Measurements from ENCODE around the gene OPN4.

DNA sequence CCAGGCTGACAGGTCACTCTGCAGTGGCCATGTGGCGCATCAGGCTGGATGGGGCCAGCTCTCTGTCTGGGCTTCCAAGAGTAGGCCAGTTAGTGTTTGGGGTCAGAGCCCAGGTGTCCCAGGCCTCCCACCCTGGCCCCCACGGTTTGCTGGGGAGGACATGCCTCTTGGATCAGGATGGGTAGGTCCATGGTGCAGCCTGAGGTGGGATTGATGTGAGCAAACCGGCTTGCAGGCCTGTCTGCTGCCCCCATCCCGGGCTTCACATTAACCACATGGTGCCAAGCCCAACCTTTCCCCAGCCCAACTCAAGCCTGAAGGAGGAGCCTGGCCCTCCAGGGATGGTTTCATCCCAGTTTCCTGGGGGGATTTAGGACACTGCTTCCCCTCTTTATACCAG lies 53.2 kb downstream of the OPN4 start:
- TF ChIP-seq EZH2 (IDR thresholded peaks at IDR 0.05; ENCODE audit: insufficient read depth, low read length) = no peak
- TF ChIP-seq, protein P1, sequence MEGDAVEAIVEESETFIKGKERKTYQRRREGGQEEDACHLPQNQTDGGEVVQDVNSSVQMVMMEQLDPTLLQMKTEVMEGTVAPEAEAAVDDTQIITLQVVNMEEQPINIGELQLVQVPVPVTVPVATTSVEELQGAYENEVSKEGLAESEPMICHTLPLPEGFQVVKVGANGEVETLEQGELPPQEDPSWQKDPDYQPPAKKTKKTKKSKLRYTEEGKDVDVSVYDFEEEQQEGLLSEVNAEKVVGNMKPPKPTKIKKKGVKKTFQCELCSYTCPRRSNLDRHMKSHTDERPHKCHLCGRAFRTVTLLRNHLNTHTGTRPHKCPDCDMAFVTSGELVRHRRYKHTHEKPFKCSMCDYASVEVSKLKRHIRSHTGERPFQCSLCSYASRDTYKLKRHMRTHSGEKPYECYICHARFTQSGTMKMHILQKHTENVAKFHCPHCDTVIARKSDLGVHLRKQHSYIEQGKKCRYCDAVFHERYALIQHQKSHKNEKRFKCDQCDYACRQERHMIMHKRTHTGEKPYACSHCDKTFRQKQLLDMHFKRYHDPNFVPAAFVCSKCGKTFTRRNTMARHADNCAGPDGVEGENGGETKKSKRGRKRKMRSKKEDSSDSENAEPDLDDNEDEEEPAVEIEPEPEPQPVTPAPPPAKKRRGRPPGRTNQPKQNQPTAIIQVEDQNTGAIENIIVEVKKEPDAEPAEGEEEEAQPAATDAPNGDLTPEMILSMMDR (IDR thresholded peaks at IDR 0.05; ENCODE audit: insufficient read depth, low read depth, low read length) = no peak

All from astrocyte (in vitro differentiated cells and primary cell).